ENCODE results near the gene NFIC.
A peak's percentile ranks its signal among the peaks of the same experiment; 100 is the strongest.

The NFIC gene

GRCh38 chr19:3453840-3454239 is 87.5 kb downstream of the NFIC start:
- Histone ChIP-seq H3K4me2 (no peak overlapping the region), H3K9ac (no peak overlapping the region), H4K20me1 (peaks cover 51 to 100% (median 90%) of the 10 kb centered on the region in 11 experiments), H3K27me3 (no peaks in the 10 kb centered on the region), H3K4me3 (no peak overlapping the region), H3K27ac (peak overlapping the region in 1 of 11 experiments; percentile 17; a peak in 1 of 22 replicates), H3K4me1 (peaks cover 52 to 75% (median 63%) of the 10 kb centered on the region in 10 experiments), H3K9me3 (replicated peaks in 1 of 11) (no peaks in the 10 kb centered on the region), H3K36me3 (peaks cover 67 to 90% (median 79%) of the 10 kb centered on the region in 11 experiments)
- no peak for TF ChIP-seq Cebpa-rat (IDR thresholded peaks at IDR 0.05)

- H3K36me3 ChIP-seq = peaks cover 60 to 90% (median 75%) of the 10 kb centered on the region in 11 experiments
- H3K4me3 ChIP-seq = no peak overlapping the region
- H3K4me1 ChIP-seq = peaks cover 61 to 75% (median 66%) of the 10 kb centered on the region in 10 experiments
- H4K20me1 ChIP-seq = peaks cover 59 to 100% (median 92%) of the 10 kb centered on the region in 11 experiments
- H3K4me2 ChIP-seq = no peak overlapping the region
- no peaks in the 10 kb centered on the region for H3K9me3 ChIP-seq (replicated peaks in 1 of 11)
- H3K27me3 ChIP-seq = no peaks in the 10 kb centered on the region
- no peak overlapping the region for H3K9ac ChIP-seq
- H3K27ac ChIP-seq = no peak overlapping the region
- TF ChIP-seq Cebpa-rat (IDR thresholded peaks at IDR 0.05) = no peak
These were observed 88.4 kb downstream of the NFIC start for GRCh38 chr19:3454656-3455392.

GRCh38 chr19:3455393-3455955 is 89.1 kb downstream of the NFIC start:
- Histone ChIP-seq H3K4me3 (no peak overlapping the region), H4K20me1 (peaks cover 64 to 100% (median 94%) of the 10 kb centered on the region in 11 experiments), H3K9ac (peak overlapping the region in 4 of 11 experiments; percentile 1 to 38 (median 16); a peak in 1 of 22 replicates), H3K9me3 (replicated peaks in 1 of 11) (no peaks in the 10 kb centered on the region), H3K27me3 (no peaks in the 10 kb centered on the region), H3K4me1 (peaks cover 55 to 71% (median 61%) of the 10 kb centered on the region in 10 experiments), H3K36me3 (peaks cover 63 to 90% (median 75%) of the 10 kb centered on the region in 11 experiments), H3K4me2 (peak overlapping the region in 9 of 11 experiments; percentile 35 to 90 (median 80); a peak in 18 of 22 replicates), H3K27ac (no peak overlapping the region)
- no peak for TF ChIP-seq Cebpa-rat (IDR thresholded peaks at IDR 0.05)

GRCh38 chr19:3455960-3456601 is 89.7 kb downstream of the NFIC start:
- no peak overlapping the region for H3K27ac ChIP-seq
- H3K9ac ChIP-seq = peak overlapping the region in 7 of 11 experiments; percentile 1 to 41 (median 28); a peak in 6 of 22 replicates
- peaks cover 67 to 93% (median 75%) of the 10 kb centered on the region in 11 experiments for H3K36me3 ChIP-seq
- no peaks in the 10 kb centered on the region for H3K27me3 ChIP-seq
- peaks cover 64 to 100% (median 92%) of the 10 kb centered on the region in 11 experiments for H4K20me1 ChIP-seq
- no peak for TF ChIP-seq Cebpa-rat (IDR thresholded peaks at IDR 0.05)
- peak overlapping the region; percentile 35 to 90 (median 80); a peak in 21 of 22 replicates for H3K4me2 ChIP-seq
- no peaks in the 10 kb centered on the region for H3K9me3 ChIP-seq (replicated peaks in 1 of 11)
- H3K4me1 ChIP-seq = peaks cover 49 to 65% (median 56%) of the 10 kb centered on the region in 10 experiments
- no peak overlapping the region for H3K4me3 ChIP-seq

GRCh38 chr19:3456925-3457527 is 90.6 kb downstream of the NFIC start:
- Histone ChIP-seq H3K27ac (peak overlapping the region in 7 of 11 experiments; percentile 20 to 53 (median 36); a peak in 9 of 22 replicates), H3K9me3 (replicated peaks in 1 of 11) (no peaks in the 10 kb centered on the region), H4K20me1 (peaks cover 64 to 97% (median 87%) of the 10 kb centered on the region in 11 experiments), H3K4me1 (peaks cover 39 to 56% (median 48%) of the 10 kb centered on the region in 10 experiments), H3K27me3 (no peaks in the 10 kb centered on the region), H3K4me2 (peak overlapping the region; percentile 70 to 90 (median 84)), H3K4me3 (peak overlapping the region in 2 of 10 experiments; percentile 1 to 30; a peak in 3 of 20 replicates), H3K9ac (peak overlapping the region; percentile 18 to 63 (median 39); a peak in 16 of 22 replicates), H3K36me3 (peaks cover 64 to 93% (median 73%) of the 10 kb centered on the region in 11 experiments)
- no peak for TF ChIP-seq Cebpa-rat (IDR thresholded peaks at IDR 0.05)

- peak overlapping the region in 8 of 11 experiments; percentile 16 to 53 (median 38); a peak in 12 of 22 replicates for H3K27ac ChIP-seq
- TF ChIP-seq Cebpa-rat (IDR thresholded peaks at IDR 0.05) = no peak
- H3K27me3 ChIP-seq = no peaks in the 10 kb centered on the region
- H3K9me3 ChIP-seq (replicated peaks in 1 of 11) = no peaks in the 10 kb centered on the region
- peak overlapping the region; percentile 70 to 90 (median 84) for H3K4me2 ChIP-seq
- H3K4me1 ChIP-seq = peaks cover 37 to 53% (median 48%) of the 10 kb centered on the region in 10 experiments
- H4K20me1 ChIP-seq = peaks cover 64 to 97% (median 80%) of the 10 kb centered on the region in 11 experiments
- H3K36me3 ChIP-seq = peaks cover 64 to 93% (median 73%) of the 10 kb centered on the region in 11 experiments
- peak overlapping the region; percentile 12 to 63 (median 39); a peak in 18 of 22 replicates for H3K9ac ChIP-seq
- peak overlapping the region in 4 of 10 experiments; percentile 1 to 30 (median 19); a peak in 3 of 20 replicates for H3K4me3 ChIP-seq
These were observed 91.3 kb downstream of the NFIC start for GRCh38 chr19:3457528-3458228.

GRCh38 chr19:3458229-3459088 is 92.1 kb downstream of the NFIC start:
- Histone ChIP-seq H4K20me1 (peaks cover 64 to 96% (median 75%) of the 10 kb centered on the region in 11 experiments), H3K4me1 (peaks cover 37 to 53% (median 48%) of the 10 kb centered on the region in 10 experiments), H3K4me3 (peak overlapping the region in 2 of 10 experiments; percentile 16 to 22; a peak in 3 of 20 replicates), H3K9me3 (replicated peaks in 1 of 11) (no peaks in the 10 kb centered on the region), H3K4me2 (peak overlapping the region; percentile 70 to 90 (median 84)), H3K27me3 (no peaks in the 10 kb centered on the region), H3K36me3 (peaks cover 63 to 93% (median 72%) of the 10 kb centered on the region in 11 experiments), H3K9ac (peak overlapping the region in 8 of 11 experiments; percentile 12 to 63 (median 48); a peak in 15 of 22 replicates), H3K27ac (peak overlapping the region in 6 of 11 experiments; percentile 4 to 53 (median 43); a peak in 6 of 22 replicates)
- no peak for TF ChIP-seq Cebpa-rat (IDR thresholded peaks at IDR 0.05)

Measured in BLaER1 treated with 17β-estradiol and CSF1 and Interleukin-3, amounts not matched to agents 10 nM and 100 nM (cell line).